ENCODE measurements around the gene MPHOSPH9. TPM values are rescaled to one million over a fixed set of nuclear protein-coding genes. Genes with fewer than 3 reads are reported as not detected.
"Not testable (repeated sequence)": the region's sequence is repeated elsewhere in the genome, so short reads cannot be mapped to it uniquely, and the experiment has no call there.

MPHOSPH9 gene
- total and polyA plus RNA-seq, 8 donors: 4.9 to 288 (median 45.3) TPM

DNA sequence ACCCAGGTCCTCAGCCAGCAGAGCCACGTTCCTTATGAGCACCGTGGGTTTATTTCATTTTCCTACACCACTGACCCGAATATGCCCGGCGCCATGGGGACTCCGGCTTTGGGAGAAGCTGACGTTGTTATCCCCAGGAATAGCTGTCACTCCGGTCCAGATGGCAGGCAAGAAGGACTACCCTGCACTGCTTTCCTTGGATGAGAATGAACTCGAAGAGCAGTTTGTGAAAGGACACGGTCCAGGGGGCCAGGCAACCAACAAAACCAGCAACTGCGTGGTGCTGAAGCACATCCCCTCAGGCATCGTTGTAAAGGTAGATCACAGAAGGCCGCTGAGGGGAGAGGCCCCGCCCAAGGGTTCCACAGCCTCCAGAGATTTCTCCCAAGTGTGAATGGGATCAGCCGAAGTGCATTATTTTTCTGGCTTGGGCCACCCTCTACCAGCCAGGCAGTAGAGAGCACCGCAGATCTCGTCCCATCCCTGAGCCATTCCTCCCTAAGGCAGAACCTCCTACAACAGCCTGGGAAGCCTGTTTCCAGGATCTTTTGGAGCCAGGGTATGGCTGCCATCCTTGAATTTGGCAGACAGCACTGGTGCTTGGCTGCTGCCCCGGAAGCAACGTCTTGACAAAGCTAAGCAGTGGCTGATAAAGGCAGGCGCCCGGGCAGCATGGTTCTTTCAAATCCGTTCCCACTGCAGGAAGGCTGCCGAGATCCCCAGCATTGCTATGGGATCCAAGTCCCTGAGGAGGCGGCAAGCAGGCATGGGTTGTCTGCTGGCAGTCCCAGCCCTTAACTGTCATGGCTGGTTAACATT is 20.9 kb upstream of the MPHOSPH9 start:
- no peaks in the 10 kb centered on the region for H3K27me3 ChIP-seq
- H3K4me3 ChIP-seq: no peak overlapping the region
- H3K27ac ChIP-seq: peak overlapping the region in 4 of 5 donors; percentile 20 to 39 (median 28)
- DNase-seq: peak in 1 of 2 donors; percentile 68
- WGBS, 5 donors: 61 to 74% (median 64%) methylated on average over 23 to 24 of the region's 24 CpGs
- peak in 1 of 3 donors; percentile 22 for TF ChIP-seq POLR2AphosphoS5 (IDR thresholded peaks at IDR 0.05)
- TF ChIP-seq POLR2A (IDR thresholded peaks at IDR 0.05): no peak
- H3K9me3 ChIP-seq: no peaks in the 10 kb centered on the region
- intact Hi-C loops (cut with DNase I; ENCODE audit: low total_unique reads): no loop called here
- peaks cover 34 to 67% (median 58%) of the 10 kb centered on the region in 4 donors for H3K36me3 ChIP-seq
- peaks cover 35 to 71% (median 57%) of the 10 kb centered on the region in 4 donors for H3K4me1 ChIP-seq

- DNase-seq; H3K9me3 ChIP-seq; H3K4me3 ChIP-seq; intact Hi-C loops (cut with DNase I; ENCODE audit: low total_unique reads); H3K27me3 ChIP-seq: not testable (repeated sequence)
- peak overlapping the region in 4 of 5 donors; percentile 16 to 86 (median 80) for H3K27ac ChIP-seq
- peaks cover 28 to 61% (median 44%) of the 10 kb centered on the region in 4 donors for H3K36me3 ChIP-seq
- WGBS, 5 donors: 67 to 79% (median 74%) methylated on average over 8 to 9 of the region's 9 CpGs
- H3K4me1 ChIP-seq: peaks cover 30 to 61% (median 45%) of the 10 kb centered on the region in 4 donors
These were observed 19.4 kb upstream of the MPHOSPH9 start for GRCh38 chr12:123252365-123252764.

GRCh38 chr12:123251403-123252076 is 18.6 kb upstream of the MPHOSPH9 start:
- WGBS, 5 donors: 56 to 78% (median 60%) methylated on average over 8 of the region's 8 CpGs

GRCh38 chr12:123250471-123251383 is 17.8 kb upstream of the MPHOSPH9 start:
- intact Hi-C loops (cut with DNase I; ENCODE audit: low total_unique reads): no loop called here
- peak overlapping the region; percentile 80 to 91 (median 81) for H3K27ac ChIP-seq
- no peaks in the 10 kb centered on the region for H3K27me3 ChIP-seq
- H3K4me3 ChIP-seq: no peak overlapping the region
- 31 to 54% (median 46%) methylated on average over 12 to 13 of the region's 13 CpGs for WGBS, 5 donors
- peak in 1 of 3 donors; percentile 69 for TF ChIP-seq POLR2AphosphoS5 (IDR thresholded peaks at IDR 0.05)
- no peak for TF ChIP-seq EP300 (IDR thresholded peaks at IDR 0.05)
- peaks cover 30 to 66% (median 42%) of the 10 kb centered on the region in 4 donors for H3K4me1 ChIP-seq
- H3K9me3 ChIP-seq: no peaks in the 10 kb centered on the region
- peak; percentile 84 to 94 for DNase-seq
- peaks cover 21 to 45% (median 28%) of the 10 kb centered on the region in 4 donors for H3K36me3 ChIP-seq

More at GRCh38 chr12:123251403-123252076, 18.6 kb upstream of the MPHOSPH9 start:
- Histone ChIP-seq H3K36me3 (peaks cover 24 to 53% (median 36%) of the 10 kb centered on the region in 4 donors), H3K9me3 (no peaks in the 10 kb centered on the region), H3K4me1 (peaks cover 30 to 66% (median 44%) of the 10 kb centered on the region in 4 donors), H3K27me3 (no peaks in the 10 kb centered on the region), H3K4me3 (no peak overlapping the region), H3K27ac (peak overlapping the region; percentile 80 to 91 (median 81))
- DNase-seq: no peak
- intact Hi-C loops (cut with DNase I; ENCODE audit: low total_unique reads): no loop called here
- TF ChIP-seq POLR2A (IDR thresholded peaks at IDR 0.05) (no peak), POLR2AphosphoS5 (IDR thresholded peaks at IDR 0.05) (no peak), EP300 (IDR thresholded peaks at IDR 0.05) (no peak)
- TF ChIP-seq, protein P1, sequence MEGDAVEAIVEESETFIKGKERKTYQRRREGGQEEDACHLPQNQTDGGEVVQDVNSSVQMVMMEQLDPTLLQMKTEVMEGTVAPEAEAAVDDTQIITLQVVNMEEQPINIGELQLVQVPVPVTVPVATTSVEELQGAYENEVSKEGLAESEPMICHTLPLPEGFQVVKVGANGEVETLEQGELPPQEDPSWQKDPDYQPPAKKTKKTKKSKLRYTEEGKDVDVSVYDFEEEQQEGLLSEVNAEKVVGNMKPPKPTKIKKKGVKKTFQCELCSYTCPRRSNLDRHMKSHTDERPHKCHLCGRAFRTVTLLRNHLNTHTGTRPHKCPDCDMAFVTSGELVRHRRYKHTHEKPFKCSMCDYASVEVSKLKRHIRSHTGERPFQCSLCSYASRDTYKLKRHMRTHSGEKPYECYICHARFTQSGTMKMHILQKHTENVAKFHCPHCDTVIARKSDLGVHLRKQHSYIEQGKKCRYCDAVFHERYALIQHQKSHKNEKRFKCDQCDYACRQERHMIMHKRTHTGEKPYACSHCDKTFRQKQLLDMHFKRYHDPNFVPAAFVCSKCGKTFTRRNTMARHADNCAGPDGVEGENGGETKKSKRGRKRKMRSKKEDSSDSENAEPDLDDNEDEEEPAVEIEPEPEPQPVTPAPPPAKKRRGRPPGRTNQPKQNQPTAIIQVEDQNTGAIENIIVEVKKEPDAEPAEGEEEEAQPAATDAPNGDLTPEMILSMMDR (IDR thresholded peaks at IDR 0.05): no peak

DNA sequence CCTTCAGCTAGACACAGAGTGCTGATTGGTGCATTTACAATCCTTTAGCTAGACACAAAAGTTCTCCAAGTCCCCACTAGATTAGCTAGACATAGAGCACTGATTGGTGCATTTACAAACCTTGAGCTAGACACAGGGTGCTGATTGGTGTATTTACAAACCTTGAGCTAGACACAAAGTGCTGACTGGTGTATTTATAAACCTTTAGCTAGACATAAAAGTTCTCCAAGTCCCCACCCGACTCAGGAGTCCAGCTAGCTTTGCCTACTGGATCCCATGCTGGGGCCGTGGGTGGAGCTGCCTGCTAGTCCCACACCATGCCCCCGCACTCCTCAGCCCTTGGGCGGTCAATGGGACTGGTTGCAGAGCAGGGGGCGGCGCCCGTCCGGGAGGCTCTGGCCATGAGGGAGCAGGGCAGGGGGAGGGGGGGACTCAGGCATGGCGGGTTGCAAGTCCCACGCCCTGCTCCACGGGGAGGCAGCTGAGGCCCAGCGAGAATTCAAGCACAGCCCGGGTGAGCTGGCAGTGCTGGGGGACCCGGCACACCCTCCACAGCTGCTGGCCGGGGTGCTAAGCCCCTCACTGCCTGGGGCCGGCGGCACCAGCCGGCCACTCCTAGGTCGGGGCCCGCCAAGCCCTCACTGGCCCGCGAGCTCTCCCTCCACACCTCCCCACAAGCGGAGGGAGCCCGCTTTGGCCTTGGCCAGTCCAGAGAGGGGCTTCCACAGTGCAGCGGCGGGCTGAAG is 16.2 kb upstream of the MPHOSPH9 start:
- H3K4me3 ChIP-seq; H3K9me3 ChIP-seq; intact Hi-C loops (cut with DNase I; ENCODE audit: low total_unique reads); H3K27me3 ChIP-seq; DNase-seq: not testable (repeated sequence)
- Histone ChIP-seq H3K4me1 (peaks cover 28 to 59% (median 33%) of the 10 kb centered on the region in 4 donors), H3K36me3 (peaks cover 5 to 29% (median 12%) of the 10 kb centered on the region in 4 donors), H3K27ac (peak overlapping the region in 2 of 5 donors; percentile 2 to 34)
- 96 to 98% (median 97%) methylated on average over 19 to 26 of the region's 26 CpGs for WGBS, 5 donors

GRCh38 chr12:123248129-123248528 is 15.2 kb upstream of the MPHOSPH9 start:
- DNase-seq; H3K27me3 ChIP-seq; H3K4me3 ChIP-seq; H3K27ac ChIP-seq; H3K9me3 ChIP-seq; intact Hi-C loops (cut with DNase I; ENCODE audit: low total_unique reads): not testable (repeated sequence)
- peaks cover 0 to 20% (median 5%) of the 10 kb centered on the region in 4 donors for H3K36me3 ChIP-seq
- peaks cover 22 to 48% (median 29%) of the 10 kb centered on the region in 4 donors for H3K4me1 ChIP-seq
- WGBS, 5 donors: 96 to 100% (median 98%) methylated on average over 2 of the region's 2 CpGs

All from stomach (tissue), 9 donors.